Breast epithelium (tissue), 4 donors: ENCODE results near the gene FAM136A. TPM values are rescaled to one million over a fixed set of nuclear protein-coding genes. Genes with fewer than 3 reads are reported as not detected.
A peak's percentile ranks its signal among the peaks of the same experiment; 100 is the strongest.
"Not testable (repeated sequence)": the region's sequence is repeated elsewhere in the genome, so short reads cannot be mapped to it uniquely, and the experiment has no call there.

Experiments used
- DNase-seq, 2 donors: peaks; one replicate each; pipeline ENCODE4 v3.0.0-alpha.2; 2019; ENCODE audit warnings: low spot score in 2 of 2
- H3K27ac ChIP-seq, 2 donors: fragments of 200-600 bp; sonication (generic) in 1 of 2; one replicate each; pipeline ENCODE4 v1.5.1; 2016 to 2019; ENCODE audit warnings: mild to moderate bottlenecking in 1 of 2
- H3K27me3 ChIP-seq, 2 donors: fragments of 200-600 bp; sonication (generic) in 1 of 2; one replicate each; pipeline versions ENCODE4 v1.5.1 to v1.6.0; 2017 to 2019; ENCODE audit warnings: control low read depth in 1 of 2, mild to moderate bottlenecking in 1 of 2
- H3K36me3 ChIP-seq: fragments of 200-600 bp; one replicate; pipeline ENCODE4 v1.5.1; 2019
- H3K4me1 ChIP-seq, 2 donors: fragments of 200-600 bp; sonication (generic); one replicate each; pipeline ENCODE4 v1.5.1; 2016 to 2019; ENCODE audit warnings: control low read depth in 1 of 2
- H3K4me3 ChIP-seq, 3 donors: fragments of 200-600 bp; sonication (generic); 1 replicate in 2 of 3; 2 replicates in 1 of 3; pipeline ENCODE4 v1.5.1; 2016 to 2019; ENCODE audit warnings: mild to moderate bottlenecking in 3 of 3, moderate library complexity in 2 of 3
- H3K9me3 ChIP-seq, 2 donors: fragments of 200-600 bp; sonication (generic) in 1 of 2; one replicate each; pipeline ENCODE4 v1.5.1; 2016 to 2019; ENCODE audit warnings: control low read depth in 1 of 2
- POLR2A ChIP-seq: fragments of 450-650 bp; IDR thresholded peaks from one replicate; pipeline ENCODE4 v1.6.1; 2016; ENCODE audit warnings: antibody characterized with exemption, mild to moderate bottlenecking, moderate library complexity
- POLR2AphosphoS5 ChIP-seq, 3 donors: sonication (generic); formaldehyde crosslinking; IDR thresholded peaks; one replicate each; pipeline ENCODE4 v1.6.1; 2017; ENCODE audit warnings: antibody characterized with exemption in 3 of 3
- intact Hi-C: fragments of 100-400 bp; cut with DNase I; formaldehyde crosslinking; loops from one replicate; pipeline ENCODE4 v1.15.1; 2023; ENCODE audit warnings: low total_unique reads
- total RNA-seq, 3 donors: library from RNA; depleted of rRNA; stranded (reverse); fragments of >200 nt; gene quantifications; one replicate each; pipeline ENCODE4 v1.1.0, GENCODE V29; 2016
- TF ChIP-seq, protein P1 (sequence below), 3 donors: fragments of 450-650 bp; IDR thresholded peaks; one replicate each; pipeline ENCODE4 v1.5.1; 2016 to 2017; ENCODE audit warnings: antibody characterized with exemption in 3 of 3, mild to moderate bottlenecking in 3 of 3, moderate library complexity in 3 of 3

The FAM136A gene
- total RNA-seq, 3 donors from 2014 or later: 24.2 to 28.2 (median 26.9) TPM

DNA sequence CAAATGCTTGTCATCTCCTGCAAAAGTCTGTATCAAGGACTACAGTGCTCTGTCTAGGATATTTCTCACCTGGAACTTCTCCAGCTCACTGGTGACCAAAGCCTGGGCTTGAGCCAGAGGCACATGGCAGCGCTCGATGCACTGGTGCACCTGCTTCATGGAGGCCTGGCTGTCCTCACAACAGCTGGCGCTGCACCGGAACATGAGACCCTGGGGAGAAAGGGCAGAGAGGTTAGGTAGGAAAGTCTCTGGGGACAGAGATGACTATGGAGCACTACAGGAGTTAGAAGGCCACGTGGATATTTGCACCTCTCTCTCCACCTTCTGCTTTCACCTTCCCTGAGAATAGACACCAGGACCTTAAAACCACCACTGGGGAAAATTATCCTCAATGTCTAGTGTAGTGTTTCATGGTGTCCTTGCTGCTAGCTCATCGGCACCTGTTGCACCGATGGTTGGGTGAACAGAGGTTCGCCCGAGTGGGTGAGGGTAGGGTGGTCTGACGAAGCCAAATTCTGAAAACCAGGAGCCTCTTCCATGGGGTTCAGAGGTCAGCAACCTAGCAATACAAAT lies 1.0 kb downstream of the FAM136A start:
- no peak for DNase-seq
- Histone ChIP-seq H3K4me3 (peak overlapping the region; percentile 94 to 99 (median 95)), H3K36me3 (no peaks in the 10 kb centered on the region), H3K4me1 (peaks cover 0 to 7% of the 10 kb centered on the region in 2 donors), H3K27ac (peak overlapping the region; percentile 85 to 96), H3K9me3 (no peaks in the 10 kb centered on the region), H3K27me3 (no peaks in the 10 kb centered on the region)
- TF ChIP-seq POLR2A (no peak), POLR2AphosphoS5 (IDR thresholded peaks at IDR 0.05) (no peak)
- TF ChIP-seq, protein P1, sequence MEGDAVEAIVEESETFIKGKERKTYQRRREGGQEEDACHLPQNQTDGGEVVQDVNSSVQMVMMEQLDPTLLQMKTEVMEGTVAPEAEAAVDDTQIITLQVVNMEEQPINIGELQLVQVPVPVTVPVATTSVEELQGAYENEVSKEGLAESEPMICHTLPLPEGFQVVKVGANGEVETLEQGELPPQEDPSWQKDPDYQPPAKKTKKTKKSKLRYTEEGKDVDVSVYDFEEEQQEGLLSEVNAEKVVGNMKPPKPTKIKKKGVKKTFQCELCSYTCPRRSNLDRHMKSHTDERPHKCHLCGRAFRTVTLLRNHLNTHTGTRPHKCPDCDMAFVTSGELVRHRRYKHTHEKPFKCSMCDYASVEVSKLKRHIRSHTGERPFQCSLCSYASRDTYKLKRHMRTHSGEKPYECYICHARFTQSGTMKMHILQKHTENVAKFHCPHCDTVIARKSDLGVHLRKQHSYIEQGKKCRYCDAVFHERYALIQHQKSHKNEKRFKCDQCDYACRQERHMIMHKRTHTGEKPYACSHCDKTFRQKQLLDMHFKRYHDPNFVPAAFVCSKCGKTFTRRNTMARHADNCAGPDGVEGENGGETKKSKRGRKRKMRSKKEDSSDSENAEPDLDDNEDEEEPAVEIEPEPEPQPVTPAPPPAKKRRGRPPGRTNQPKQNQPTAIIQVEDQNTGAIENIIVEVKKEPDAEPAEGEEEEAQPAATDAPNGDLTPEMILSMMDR (IDR thresholded peaks at IDR 0.05): no peak
- intact Hi-C loops: loop anchor here (1.0 kb wide), 1 partner anchor 9 kb away; no protein-coding TSS in a partner anchor

- DNase-seq, H3K36me3 ChIP-seq, H3K4me1 ChIP-seq, H3K4me3 ChIP-seq, intact Hi-C loops, H3K27ac ChIP-seq, H3K27me3 ChIP-seq, H3K9me3 ChIP-seq: not testable (repeated sequence)
Observed at GRCh38 chr2:70297828-70298227, 4.0 kb downstream of the FAM136A start.

DNA sequence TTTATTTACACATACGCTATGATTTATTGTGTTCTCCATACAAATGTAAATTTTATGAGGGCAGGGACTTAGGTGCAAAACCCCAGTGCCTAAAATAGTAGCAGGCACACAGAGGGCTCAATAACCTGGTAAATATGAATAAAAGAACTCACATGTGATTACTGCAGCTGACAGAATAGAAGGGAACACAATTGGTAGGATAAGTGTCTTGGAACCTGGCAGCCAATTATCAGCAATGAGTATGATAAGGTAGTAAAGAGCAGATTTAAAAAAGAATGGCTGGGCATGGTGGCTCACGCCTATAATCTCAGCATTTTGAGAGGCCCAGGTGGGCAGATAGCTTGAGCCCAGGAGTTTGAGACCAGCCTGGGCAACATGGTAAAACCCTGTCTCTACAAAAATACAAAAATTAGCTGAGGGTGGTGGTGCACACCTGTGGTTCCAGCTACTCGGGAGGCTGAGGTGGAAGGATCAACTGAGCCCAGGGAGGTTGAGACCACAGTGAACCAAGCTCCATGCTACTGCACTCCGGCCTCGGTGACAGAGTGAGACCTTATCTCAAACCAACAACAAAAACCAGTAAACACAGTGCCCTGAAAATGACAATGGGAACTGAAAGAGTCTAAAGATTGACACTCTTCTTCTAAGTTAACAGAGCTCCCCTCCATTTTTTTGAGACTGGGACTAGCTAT lies 18.2 kb downstream of the FAM136A start:
- intact Hi-C loops: no loop called here
- TF ChIP-seq POLR2AphosphoS5 (IDR thresholded peaks at IDR 0.05) (no peak), POLR2A (no peak)
- TF ChIP-seq, protein P1 (IDR thresholded peaks at IDR 0.05): no peak
- no peaks in the 10 kb centered on the region for H3K4me1 ChIP-seq
- no peak overlapping the region for H3K27ac ChIP-seq
- no peaks in the 10 kb centered on the region for H3K9me3 ChIP-seq
- peaks cover 5% of the 10 kb centered on the region for H3K36me3 ChIP-seq
- DNase-seq: no peak
- no peaks in the 10 kb centered on the region for H3K27me3 ChIP-seq
- H3K4me3 ChIP-seq: no peak overlapping the region

DNA sequence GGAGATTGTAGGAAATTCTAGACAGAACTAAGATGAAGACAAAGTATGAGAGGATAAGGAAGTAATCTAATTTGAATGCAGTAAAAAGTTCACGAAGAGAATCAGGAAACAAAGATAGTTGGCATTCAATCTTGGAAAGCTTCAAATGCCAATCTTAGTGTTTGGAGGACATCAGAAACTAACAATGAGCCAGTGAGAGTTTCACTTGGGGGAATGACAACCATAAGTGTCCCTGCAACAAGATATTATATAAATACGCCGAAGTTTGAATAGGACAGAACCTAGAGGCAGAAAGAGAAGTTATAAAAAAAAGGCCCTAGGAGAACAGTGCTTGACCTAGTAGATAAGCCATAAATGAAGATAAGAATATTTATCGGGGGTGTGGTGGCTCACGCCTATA lies 19.4 kb downstream of the FAM136A start:
- intact Hi-C loops: no loop called here
- H3K27me3 ChIP-seq: no peaks in the 10 kb centered on the region
- H3K27ac ChIP-seq: peak overlapping the region in 1 of 2 donors; percentile 10
- DNase-seq: no peak
- H3K4me3 ChIP-seq: no peak overlapping the region
- no peaks in the 10 kb centered on the region for H3K9me3 ChIP-seq
- H3K36me3 ChIP-seq: peaks cover 5% of the 10 kb centered on the region
- TF ChIP-seq, protein P1 (IDR thresholded peaks at IDR 0.05): no peak
- no peak for TF ChIP-seq POLR2A
- TF ChIP-seq POLR2AphosphoS5 (IDR thresholded peaks at IDR 0.05): no peak
- H3K4me1 ChIP-seq: no peaks in the 10 kb centered on the region

GRCh38 chr2:70280242-70280798 lies 21.5 kb downstream of the FAM136A start:
- H3K9me3 ChIP-seq: no peaks in the 10 kb centered on the region
- DNase-seq: no peak
- no peak overlapping the region for H3K4me3 ChIP-seq
- H3K27ac ChIP-seq: no peak overlapping the region
- H3K4me1 ChIP-seq: no peaks in the 10 kb centered on the region
- intact Hi-C loops: no loop called here
- peaks cover 5% of the 10 kb centered on the region for H3K36me3 ChIP-seq
- H3K27me3 ChIP-seq: no peaks in the 10 kb centered on the region
- TF ChIP-seq, protein P1 (IDR thresholded peaks at IDR 0.05): no peak
- TF ChIP-seq POLR2AphosphoS5 (IDR thresholded peaks at IDR 0.05) (no peak), POLR2A (no peak)
